Ovary (tissue), 3 donors: ENCODE measurements around the gene RARS2.

ENCODE experiments used
- EP300 ChIP-seq: sonication (generic); formaldehyde crosslinking; IDR thresholded peaks from one replicate; pipeline ENCODE4 v1.6.1; 2017; ENCODE audit warnings: antibody characterized with exemption
- POLR2A ChIP-seq: fragments of 450-650 bp; IDR thresholded peaks from one replicate; pipeline ENCODE4 v1.6.1; 2017; ENCODE audit warnings: antibody characterized with exemption, mild to moderate bottlenecking, moderate library complexity
- TF ChIP-seq, protein P1 (sequence below), 3 donors: fragments of 450-650 bp in 2 of 3; fragments of 200-600 bp in 1 of 3; IDR thresholded peaks; one replicate each; pipeline versions ENCODE4 v1.5.1 to v1.8.0; 2016 to 2022; ENCODE audit warnings: antibody characterized with exemption in 3 of 3, mild to moderate bottlenecking in 1 of 3
- donor health status: DM: no; HTN: no; CAD: no.

DNA sequence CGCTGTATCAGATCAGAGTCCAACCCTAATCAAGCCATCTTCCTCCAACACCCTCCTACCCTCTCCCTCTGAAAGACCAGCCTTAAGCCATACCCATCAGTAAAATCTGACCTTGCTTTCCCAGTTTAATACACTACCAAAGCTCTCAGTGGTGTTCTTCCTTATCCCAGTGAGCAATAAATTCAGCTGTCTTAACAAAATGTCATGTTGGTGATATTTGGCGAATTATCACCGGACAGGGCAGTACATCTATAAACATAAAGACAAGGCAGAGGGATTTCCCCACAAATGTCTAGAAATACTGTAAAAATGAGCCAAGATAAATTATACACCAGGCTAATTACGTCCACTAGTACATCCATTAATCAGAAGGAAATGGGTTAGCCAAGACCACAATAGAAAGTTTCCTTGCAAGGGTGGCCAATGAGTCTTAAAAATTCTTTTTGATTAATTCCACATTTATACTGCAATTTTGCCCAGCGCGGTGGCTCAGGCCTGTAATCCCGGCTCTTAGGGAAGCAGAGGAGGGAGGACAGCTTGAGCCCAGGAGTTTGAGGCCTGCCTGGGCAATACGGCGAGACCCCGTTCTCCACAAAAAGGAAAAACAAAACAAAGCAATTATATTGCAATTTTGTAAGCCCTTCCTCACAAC lies 905 bp downstream of the RARS2 start:
- no peak for TF ChIP-seq EP300
- TF ChIP-seq POLR2A = no peak
- TF ChIP-seq, protein P1, sequence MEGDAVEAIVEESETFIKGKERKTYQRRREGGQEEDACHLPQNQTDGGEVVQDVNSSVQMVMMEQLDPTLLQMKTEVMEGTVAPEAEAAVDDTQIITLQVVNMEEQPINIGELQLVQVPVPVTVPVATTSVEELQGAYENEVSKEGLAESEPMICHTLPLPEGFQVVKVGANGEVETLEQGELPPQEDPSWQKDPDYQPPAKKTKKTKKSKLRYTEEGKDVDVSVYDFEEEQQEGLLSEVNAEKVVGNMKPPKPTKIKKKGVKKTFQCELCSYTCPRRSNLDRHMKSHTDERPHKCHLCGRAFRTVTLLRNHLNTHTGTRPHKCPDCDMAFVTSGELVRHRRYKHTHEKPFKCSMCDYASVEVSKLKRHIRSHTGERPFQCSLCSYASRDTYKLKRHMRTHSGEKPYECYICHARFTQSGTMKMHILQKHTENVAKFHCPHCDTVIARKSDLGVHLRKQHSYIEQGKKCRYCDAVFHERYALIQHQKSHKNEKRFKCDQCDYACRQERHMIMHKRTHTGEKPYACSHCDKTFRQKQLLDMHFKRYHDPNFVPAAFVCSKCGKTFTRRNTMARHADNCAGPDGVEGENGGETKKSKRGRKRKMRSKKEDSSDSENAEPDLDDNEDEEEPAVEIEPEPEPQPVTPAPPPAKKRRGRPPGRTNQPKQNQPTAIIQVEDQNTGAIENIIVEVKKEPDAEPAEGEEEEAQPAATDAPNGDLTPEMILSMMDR (IDR thresholded peaks at IDR 0.05) = no peak
